ENCODE data around the gene ZNHIT1. TPM values are rescaled to one million over a fixed set of nuclear protein-coding genes. Genes with fewer than 3 reads are reported as not detected.
"Not testable (repeated sequence)": the region's sequence is repeated elsewhere in the genome, so short reads cannot be mapped to it uniquely, and the experiment has no call there.

Gene ZNHIT1
- total and polyA plus RNA-seq, 2 donors (not counting 3 experiments of a cell fraction or from before 2014, with no cell fraction given): 74.1 to 89.9 TPM

DNA sequence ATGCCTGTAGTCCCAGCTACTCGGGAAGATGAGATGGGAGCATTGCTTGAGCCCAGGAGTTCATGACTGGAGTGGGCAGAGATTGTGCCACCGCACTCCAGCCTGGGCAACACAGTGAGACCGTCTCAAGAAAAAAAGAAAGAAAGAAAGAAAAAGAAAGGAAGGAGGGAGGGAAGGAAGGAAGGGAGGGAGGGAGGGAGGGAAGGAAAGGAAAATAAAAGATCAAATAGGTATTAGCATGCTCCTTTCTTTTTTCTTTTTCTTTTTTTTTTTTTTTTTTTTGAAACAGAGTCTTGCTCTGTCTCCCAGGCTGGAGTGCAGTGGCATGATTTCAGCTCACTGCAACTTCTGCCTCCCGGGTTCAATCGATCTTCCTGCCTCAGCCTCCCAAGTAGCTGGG lies 35.2 kb downstream of the ZNHIT1 start:
- DNase-seq (ENCODE audit: low read depth, low spot score); H3K9me1 ChIP-seq (replicated peaks; ENCODE audit: control insufficient read depth, extremely low read depth, insufficient read depth, low read length); H3K27me3 ChIP-seq (ENCODE audit: control insufficient read depth in 2 of 2, insufficient read depth in 2 of 2, low read length in 2 of 2); H3K4me1 ChIP-seq (ENCODE audit: control insufficient read depth, extremely low read depth, insufficient read depth, low read length); BruUV-seq (replicated peaks); H3K4me3 ChIP-seq (replicated peaks in 1 of 3; ENCODE audit: insufficient read depth in 1 of 3, low read depth in 1 of 3, low read length in 3 of 3); H2AFZ ChIP-seq (ENCODE audit: low read depth, low read length); H3K4me2 ChIP-seq (ENCODE audit: insufficient read depth, low read length); H3K36me3 ChIP-seq (ENCODE audit: control insufficient read depth in 2 of 2, extremely low read depth in 1 of 2, insufficient read depth in 2 of 2, low read length in 2 of 2); H3K27ac ChIP-seq (ENCODE audit: insufficient read depth, low read depth, low read length); H3K9me3 ChIP-seq (replicated peaks; ENCODE audit: control insufficient read depth, insufficient read depth, low read length); H3K9ac ChIP-seq (replicated peaks; ENCODE audit: extremely low read depth, insufficient read depth, low read length); intact Hi-C loops (cut with micrococcal nuclease); FAIRE-seq; H4K20me1 ChIP-seq (replicated peaks; ENCODE audit: control insufficient read depth, extremely low read depth, insufficient read depth, low read length); dilution Hi-C loops (cut with MboI; ENCODE audit: extremely low pct_ligation_motif_present, low sequenced_read_pairs): not testable (repeated sequence)
- peaks cover 20% of the 10 kb centered on the region for H3K79me2 ChIP-seq (ENCODE audit: control insufficient read depth, insufficient read depth, low read length)
- ChIA-PET CTCF (interaction anchor here (1.5 to 3.0 kb wide), 5 partner anchors 9 to 110 kb away, joined by 5 to 18 read pairs (median 10); no protein-coding TSS in a partner anchor), POLR2A (interaction anchor here (0.6 kb wide), 1 partner anchor 18 kb away, joined by 3 read pairs; no protein-coding TSS in a partner anchor)

DNA sequence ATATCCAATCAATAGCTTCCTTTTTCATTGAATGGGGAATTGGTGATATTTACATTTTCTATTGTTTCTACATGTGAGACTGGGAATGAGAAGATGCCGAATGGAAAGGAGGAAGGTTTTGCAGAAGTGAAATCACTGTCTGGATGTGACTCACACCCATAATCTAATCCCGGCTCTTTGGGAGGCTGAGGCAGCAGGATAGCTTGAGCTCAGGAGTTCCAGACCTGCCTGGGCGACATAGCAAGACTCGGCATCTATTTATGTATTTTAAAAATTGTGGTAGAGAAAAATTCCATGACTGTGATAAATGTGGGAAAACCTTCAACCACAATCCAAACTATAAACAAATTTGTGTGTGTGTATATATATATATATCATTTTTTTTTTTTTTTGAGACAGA lies 37.8 kb downstream of the ZNHIT1 start:
- Histone ChIP-seq H4K20me1 (replicated peaks; ENCODE audit: control insufficient read depth, extremely low read depth, insufficient read depth, low read length) (no peaks in the 10 kb centered on the region), H3K36me3 (ENCODE audit: control insufficient read depth in 2 of 2, extremely low read depth in 1 of 2, insufficient read depth in 2 of 2, low read length in 2 of 2) (no peaks in the 10 kb centered on the region), H3K9me1 (replicated peaks; ENCODE audit: control insufficient read depth, extremely low read depth, insufficient read depth, low read length) (no peaks in the 10 kb centered on the region), H3K9me3 (replicated peaks; ENCODE audit: control insufficient read depth, insufficient read depth, low read length) (no peaks in the 10 kb centered on the region), H3K9ac (replicated peaks; ENCODE audit: extremely low read depth, insufficient read depth, low read length) (no peak overlapping the region), H3K79me2 (ENCODE audit: control insufficient read depth, insufficient read depth, low read length) (peaks cover 10% of the 10 kb centered on the region), H3K27ac (ENCODE audit: insufficient read depth, low read depth, low read length) (no peak overlapping the region), H3K27me3 (ENCODE audit: control insufficient read depth in 2 of 2, insufficient read depth in 2 of 2, low read length in 2 of 2) (peaks cover 0 to 5% of the 10 kb centered on the region in 2 experiments), H3K4me3 (replicated peaks in 1 of 3; ENCODE audit: insufficient read depth in 1 of 3, low read depth in 1 of 3, low read length in 3 of 3) (no peak overlapping the region), H2AFZ (ENCODE audit: low read depth, low read length) (no peak overlapping the region), H3K4me1 (ENCODE audit: control insufficient read depth, extremely low read depth, insufficient read depth, low read length) (peaks cover 4% of the 10 kb centered on the region), H3K4me2 (ENCODE audit: insufficient read depth, low read length) (no peak overlapping the region)
- dilution Hi-C loops (cut with MboI; ENCODE audit: extremely low pct_ligation_motif_present, low sequenced_read_pairs) (no loop called here), intact Hi-C loops (cut with micrococcal nuclease) (no loop called here)
- no peak for TF ChIP-seq JUN (IDR thresholded peaks at IDR 0.05; ENCODE audit: borderline replicate concordance, insufficient read depth, insufficient read length, low read depth)
- no peak for TF ChIP-seq POLR2AphosphoS5 (IDR thresholded peaks at IDR 0.05; ENCODE audit: insufficient read depth, low read depth, low read length)
- TF ChIP-seq POLR2A (IDR thresholded peaks at IDR 0.05; ENCODE audit: low read depth, low read length): no peak
- TF ChIP-seq GATA2 (IDR thresholded peaks at IDR 0.05; ENCODE audit: insufficient read depth, insufficient read length, low read depth, low read length): no peak
- TF ChIP-seq EZH2 (IDR thresholded peaks at IDR 0.05; ENCODE audit: borderline replicate concordance, low read depth, low read length, severe bottlenecking): no peak
- TF ChIP-seq, protein P1, sequence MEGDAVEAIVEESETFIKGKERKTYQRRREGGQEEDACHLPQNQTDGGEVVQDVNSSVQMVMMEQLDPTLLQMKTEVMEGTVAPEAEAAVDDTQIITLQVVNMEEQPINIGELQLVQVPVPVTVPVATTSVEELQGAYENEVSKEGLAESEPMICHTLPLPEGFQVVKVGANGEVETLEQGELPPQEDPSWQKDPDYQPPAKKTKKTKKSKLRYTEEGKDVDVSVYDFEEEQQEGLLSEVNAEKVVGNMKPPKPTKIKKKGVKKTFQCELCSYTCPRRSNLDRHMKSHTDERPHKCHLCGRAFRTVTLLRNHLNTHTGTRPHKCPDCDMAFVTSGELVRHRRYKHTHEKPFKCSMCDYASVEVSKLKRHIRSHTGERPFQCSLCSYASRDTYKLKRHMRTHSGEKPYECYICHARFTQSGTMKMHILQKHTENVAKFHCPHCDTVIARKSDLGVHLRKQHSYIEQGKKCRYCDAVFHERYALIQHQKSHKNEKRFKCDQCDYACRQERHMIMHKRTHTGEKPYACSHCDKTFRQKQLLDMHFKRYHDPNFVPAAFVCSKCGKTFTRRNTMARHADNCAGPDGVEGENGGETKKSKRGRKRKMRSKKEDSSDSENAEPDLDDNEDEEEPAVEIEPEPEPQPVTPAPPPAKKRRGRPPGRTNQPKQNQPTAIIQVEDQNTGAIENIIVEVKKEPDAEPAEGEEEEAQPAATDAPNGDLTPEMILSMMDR (IDR thresholded peaks at IDR 0.05; ENCODE audit: extremely low read depth in 1 of 2, insufficient read depth in 1 of 2, low read depth in 1 of 2, low read length in 2 of 2): no peak
- no peak for TF ChIP-seq FOS (IDR thresholded peaks at IDR 0.05; ENCODE audit: borderline replicate concordance, insufficient read depth, low read length)
- TF ChIP-seq MYC (IDR thresholded peaks at IDR 0.05; ENCODE audit: low read depth, low read length): no peak
- TF ChIP-seq, protein P2, sequence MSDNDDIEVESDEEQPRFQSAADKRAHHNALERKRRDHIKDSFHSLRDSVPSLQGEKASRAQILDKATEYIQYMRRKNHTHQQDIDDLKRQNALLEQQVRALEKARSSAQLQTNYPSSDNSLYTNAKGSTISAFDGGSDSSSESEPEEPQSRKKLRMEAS (IDR thresholded peaks at IDR 0.05; ENCODE audit: insufficient read depth, insufficient read length): no peak
- POLR2A ChIA-PET: no interaction called here
- DNase-seq (ENCODE audit: low read depth, low spot score): no peak
- no TSS peak for BruUV-seq (replicated peaks)
- CTCF ChIA-PET: interaction anchor here (0.9 to 3.0 kb wide), 6 partner anchors 12 to 112 kb away, joined by 3 to 18 read pairs (median 7); no protein-coding TSS in a partner anchor
- no peak for FAIRE-seq
